Osteoblast (primary cell): ENCODE measurements around the gene HPD. TPM values are rescaled to one million over a fixed set of nuclear protein-coding genes. Genes with fewer than 3 reads are reported as not detected.
"Not testable (repeated sequence)": the region's sequence is repeated elsewhere in the genome, so short reads cannot be mapped to it uniquely, and the experiment has no call there.

Source experiments
- DNase-seq: peaks from one replicate; pipeline ENCODE4 v3.0.0; 2011; ENCODE audit warnings: low spot score, mixed read lengths; ENCODE audit not compliant: insufficient read length; ENCODE audit errors: missing footprints
- H2AFZ ChIP-seq: 2 replicates; pipeline ENCODE4 v1.6.0; 2011; ENCODE audit warnings: mild to moderate bottlenecking, low read length
- H3K27ac ChIP-seq: 2 replicates; pipeline ENCODE4 v1.5.1; 2011; ENCODE audit warnings: mild to moderate bottlenecking, low read depth, low read length, moderate library complexity
- H3K27me3 ChIP-seq: 2 replicates; pipeline ENCODE4 v1.6.0; 2012; ENCODE audit warnings: mild to moderate bottlenecking, control low read depth, inconsistent platforms, low read length, moderate library complexity; ENCODE audit not compliant: insufficient read depth
- H3K36me3 ChIP-seq: 2 replicates; pipeline ENCODE4 v1.5.1; 2011; ENCODE audit warnings: mild to moderate bottlenecking, low read length, control low read depth, moderate library complexity; ENCODE audit not compliant: insufficient read depth
- H3K4me1 ChIP-seq: 2 replicates; pipeline ENCODE4 v1.5.1; 2011; ENCODE audit warnings: mild to moderate bottlenecking, low read length, control low read depth, moderate library complexity; ENCODE audit not compliant: insufficient read depth
- H3K4me2 ChIP-seq: 2 replicates; pipeline ENCODE4 v1.6.0; 2011; ENCODE audit warnings: mild to moderate bottlenecking, low read length; ENCODE audit not compliant: insufficient read depth
- H3K4me3 ChIP-seq: fragments of 200-600 bp; sonication (generic); 3 replicates; pipeline ENCODE4 v1.5.1; 2012; ENCODE audit warnings: mild to moderate bottlenecking, low read length, inconsistent platforms; ENCODE audit not compliant: insufficient read depth
- H3K79me2 ChIP-seq: 2 replicates; pipeline ENCODE4 v1.6.0; 2012; ENCODE audit warnings: mild to moderate bottlenecking, low read length, control low read depth, inconsistent platforms; ENCODE audit not compliant: insufficient read depth
- H3K9me3 ChIP-seq: 2 replicates; pipeline ENCODE4 v1.5.1; 2011; ENCODE audit warnings: low read depth, low read length, control low read depth
- H4K20me1 ChIP-seq: 2 replicates; pipeline ENCODE4 v1.6.0; 2012; ENCODE audit warnings: mild to moderate bottlenecking, low read length, control low read depth; ENCODE audit not compliant: insufficient read depth
- CTCF ChIP-seq: IDR thresholded peaks from 2 replicates; pipeline ENCODE4 v1.5.1; 2011; ENCODE audit warnings: mild to moderate bottlenecking, low read depth, low read length, moderate library complexity; ENCODE audit errors: extremely low read depth
- total RNA-seq: library from RNA; depleted of rRNA; stranded (reverse); fragments of >200 nt; gene quantifications from 2 replicates; pipeline ENCODE4 v1.2.3, GENCODE V29; 2012

HPD gene
- total RNA-seq, 1 donor = under 0.01 TPM

GRCh38 chr12:121858318-121858661 lies 369 bp downstream of the HPD start:
- Histone ChIP-seq H3K4me2 (no peak overlapping the region), H3K9me3 (no peaks in the 10 kb centered on the region), H3K36me3 (no peaks in the 10 kb centered on the region), H2AFZ (no peak overlapping the region), H3K27ac (peak overlapping the region; percentile 79), H3K79me2 (no peaks in the 10 kb centered on the region), H3K4me3 (no peak overlapping the region), H3K27me3 (peaks cover 7% of the 10 kb centered on the region), H4K20me1 (no peaks in the 10 kb centered on the region), H3K4me1 (peaks cover 24% of the 10 kb centered on the region)
- DNase-seq = no peak
- TF ChIP-seq CTCF = no peak

- Histone ChIP-seq H3K4me3 (no peak overlapping the region), H3K4me1 (peaks cover 24% of the 10 kb centered on the region), H3K9me3 (no peaks in the 10 kb centered on the region), H3K27me3 (peaks cover 7% of the 10 kb centered on the region), H3K27ac (no peak overlapping the region), H3K36me3 (no peaks in the 10 kb centered on the region), H3K79me2 (no peaks in the 10 kb centered on the region), H4K20me1 (no peaks in the 10 kb centered on the region), H3K4me2 (no peak overlapping the region), H2AFZ (no peak overlapping the region)
- DNase-seq = no peak
- no peak for TF ChIP-seq CTCF
Observed at GRCh38 chr12:121857322-121858246, 1.1 kb downstream of the HPD start.

- not testable (repeated sequence) for H3K36me3 ChIP-seq, H3K27ac ChIP-seq, H3K4me2 ChIP-seq
Observed at GRCh38 chr12:121852392-121852791, 6.3 kb downstream of the HPD start.

GRCh38 chr12:121849665-121850064 lies 9.0 kb downstream of the HPD start:
- H3K4me2 ChIP-seq = no peak overlapping the region
- H3K27me3 ChIP-seq = no peaks in the 10 kb centered on the region
- no peak for DNase-seq
- no peak for TF ChIP-seq CTCF
- H3K4me1 ChIP-seq = no peaks in the 10 kb centered on the region
- H3K36me3 ChIP-seq = no peaks in the 10 kb centered on the region
- H3K9me3 ChIP-seq = no peaks in the 10 kb centered on the region
- no peaks in the 10 kb centered on the region for H3K79me2 ChIP-seq
- no peak overlapping the region for H2AFZ ChIP-seq
- H4K20me1 ChIP-seq = no peaks in the 10 kb centered on the region
- no peak overlapping the region for H3K4me3 ChIP-seq
- H3K27ac ChIP-seq = no peak overlapping the region

More at GRCh38 chr12:121852392-121852791, 6.3 kb downstream of the HPD start:
- DNase-seq, H4K20me1 ChIP-seq, H3K4me3 ChIP-seq, H3K79me2 ChIP-seq, H3K9me3 ChIP-seq, H3K27me3 ChIP-seq, H3K4me1 ChIP-seq, H2AFZ ChIP-seq: not testable (repeated sequence)
